COR-L47 (cell line): Measurements from ENCODE around the gene COX4I2.
"Not testable (repeated sequence)": the region's sequence is repeated elsewhere in the genome, so short reads cannot be mapped to it uniquely, and the experiment has no call there.

Source experiments
- DNase-seq: peaks from one replicate; lab custom pipeline; 2025; lab: John Stamatoyannopoulos, UW

The COX4I2 gene

GRCh38 chr20:31607640-31608250, 30.0 kb upstream of the COX4I2 start:
- no peak for DNase-seq

- DNase-seq, result peak; percentile 97
Measured at GRCh38 chr20:31608251-31608945, 29.3 kb upstream of the COX4I2 start.

GRCh38 chr20:31612271-31612640, 25.5 kb upstream of the COX4I2 start:
- not testable (repeated sequence) for DNase-seq

GRCh38 chr20:31615416-31615815, 22.3 kb upstream of the COX4I2 start:
- DNase-seq, result no peak

GRCh38 chr20:31617432-31618104, 20.1 kb upstream of the COX4I2 start:
- DNase-seq, result no peak

- DNase-seq, result no peak
Measured at GRCh38 chr20:31620246-31620645, 17.5 kb upstream of the COX4I2 start.

- DNase-seq, result not testable (repeated sequence)
Measured at GRCh38 chr20:31623123-31623505, 14.6 kb upstream of the COX4I2 start.

GRCh38 chr20:31626534-31626933, 11.2 kb upstream of the COX4I2 start:
- DNase-seq, result not testable (repeated sequence)

GRCh38 chr20:31628057-31628456, 9.7 kb upstream of the COX4I2 start:
- DNase-seq, result not testable (repeated sequence)

- DNase-seq, result no peak
Measured at GRCh38 chr20:31630187-31630790, 7.4 kb upstream of the COX4I2 start.

GRCh38 chr20:31632548-31633338, 5.0 kb upstream of the COX4I2 start:
- no peak for DNase-seq

GRCh38 chr20:31633339-31633914, 4.3 kb upstream of the COX4I2 start:
- DNase-seq, result no peak

- no peak for DNase-seq
Measured at GRCh38 chr20:31638317-31638716, 605 bp downstream of the COX4I2 start.

- DNase-seq, result no peak
Measured at GRCh38 chr20:31638816-31639215, 1.1 kb downstream of the COX4I2 start.

GRCh38 chr20:31640259-31640658, 2.5 kb downstream of the COX4I2 start:
- no peak for DNase-seq

GRCh38 chr20:31641391-31641790, 3.7 kb downstream of the COX4I2 start:
- DNase-seq, result no peak

GRCh38 chr20:31642837-31643236, 5.1 kb downstream of the COX4I2 start:
- DNase-seq, result no peak

- DNase-seq, result no peak
Measured at GRCh38 chr20:31643522-31643921, 5.8 kb downstream of the COX4I2 start.

GRCh38 chr20:31644701-31645100, 7.0 kb downstream of the COX4I2 start:
- no peak for DNase-seq

- DNase-seq, result not testable (repeated sequence)
Measured at GRCh38 chr20:31648104-31648503, 10.4 kb downstream of the COX4I2 start.

- peak; percentile 61 for DNase-seq
Measured at GRCh38 chr20:31652917-31653396, 15.2 kb downstream of the COX4I2 start.

- DNase-seq, result no peak
Measured at GRCh38 chr20:31653561-31653960, 15.8 kb downstream of the COX4I2 start.
